OCI-LY3 (cell line): Measurements from ENCODE around the gene MUC2.

Experiments
- H2AFZ ChIP-seq: fragments of 200-600, 300-600 bp; shearing (Covaris generic); 2 replicates; pipeline ENCODE4 v1.6.0; 2014; ENCODE audit warnings: antibody characterized with exemption, low read depth, low read length
- H3K27ac ChIP-seq: fragments of 200-600, 300-600 bp; sonication (generic); 2 replicates; pipeline ENCODE4 v1.5.1; 2014; ENCODE audit warnings: mild to moderate bottlenecking, low read length, moderate library complexity, mixed read lengths
- H3K27me3 ChIP-seq: fragments of 200-600, 300-600 bp; sonication (generic); 2 replicates; pipeline ENCODE4 v1.6.1; 2014; ENCODE audit warnings: low read depth, low read length, mixed read lengths
- H3K36me3 ChIP-seq: fragments of 200-600, 300-600 bp; sonication (generic); replicated peaks from 2 replicates; pipeline ENCODE3; 2014; ENCODE audit warnings: low read depth, low read length, mixed read lengths
- H3K4me1 ChIP-seq: fragments of 300-600, 200-600 bp; sonication (generic); 2 replicates; pipeline ENCODE4 v1.6.1; 2014; ENCODE audit warnings: low read length, mixed read lengths
- H3K4me2 ChIP-seq: fragments of 200-600, 300-600 bp; sonication (generic); 2 replicates; pipeline ENCODE4 v1.6.1; 2014; ENCODE audit warnings: low read length, mixed read lengths
- H3K4me3 ChIP-seq: fragments of 300-600, 200-600 bp; sonication (generic); 2 replicates; pipeline ENCODE4 v1.5.1; 2014; ENCODE audit warnings: antibody characterized with exemption, mild to moderate bottlenecking, low read length, moderate library complexity
- H3K79me2 ChIP-seq: fragments of 300-600, 200-600 bp; shearing (Covaris generic); 2 replicates; pipeline ENCODE4 v1.6.1; 2014; ENCODE audit warnings: mild to moderate bottlenecking, low read length, mixed read lengths
- H3K9ac ChIP-seq: fragments of 300-600, 200-600 bp; shearing (Covaris generic); 2 replicates; pipeline ENCODE4 v1.6.0; 2014; ENCODE audit warnings: mild to moderate bottlenecking, low read length, moderate library complexity
- H3K9me3 ChIP-seq: fragments of 200-600, 300-600 bp; shearing (Covaris generic); 2 replicates; pipeline ENCODE4 v1.6.1; 2014; ENCODE audit warnings: low read length, mixed read lengths; ENCODE audit not compliant: insufficient read depth
- H4K20me1 ChIP-seq: fragments of 200-600, 300-600 bp; sonication (generic); 2 replicates; pipeline ENCODE4 v1.6.1; 2016; ENCODE audit warnings: low read length, mixed read lengths; ENCODE audit not compliant: insufficient read depth
- CTCF ChIP-seq: fragments of 200-600, 300-600 bp; sonication (generic); IDR thresholded peaks from 2 replicates; pipeline ENCODE4 v1.5.1; 2014; ENCODE audit warnings: antibody characterized with exemption, low read length, low read depth
- EZH2phosphoT487 ChIP-seq: fragments of 200-600 bp; shearing (Covaris generic); IDR thresholded peaks from 2 replicates; pipeline ENCODE4 v1.6.1; 2018; ENCODE audit warnings: antibody characterized with exemption, mixed run types, low read depth

Gene MUC2

GRCh38 chr11:1109918-1110705 is 35.4 kb downstream of the MUC2 start:
- Histone ChIP-seq H3K9me3 (no peaks in the 10 kb centered on the region), H3K36me3 (no peaks in the 10 kb centered on the region), H2AFZ (no peak overlapping the region), H3K4me2 (no peak overlapping the region), H3K27ac (no peak overlapping the region), H4K20me1 (no peaks in the 10 kb centered on the region), H3K9ac (no peak overlapping the region), H3K27me3 (no peaks in the 10 kb centered on the region), H3K4me1 (no peaks in the 10 kb centered on the region), H3K79me2 (no peaks in the 10 kb centered on the region), H3K4me3 (no peak overlapping the region)
- TF ChIP-seq CTCF (no peak), EZH2phosphoT487 (no peak)

GRCh38 chr11:1111545-1112212 is 37.0 kb downstream of the MUC2 start:
- Histone ChIP-seq H3K9me3 (no peaks in the 10 kb centered on the region), H3K4me3 (no peak overlapping the region), H3K36me3 (no peaks in the 10 kb centered on the region), H3K27ac (no peak overlapping the region), H3K79me2 (no peaks in the 10 kb centered on the region), H2AFZ (no peak overlapping the region), H3K4me1 (no peaks in the 10 kb centered on the region), H4K20me1 (no peaks in the 10 kb centered on the region), H3K4me2 (no peak overlapping the region), H3K9ac (no peak overlapping the region), H3K27me3 (no peaks in the 10 kb centered on the region)
- no peak for TF ChIP-seq CTCF
- TF ChIP-seq EZH2phosphoT487, result no peak

DNA sequence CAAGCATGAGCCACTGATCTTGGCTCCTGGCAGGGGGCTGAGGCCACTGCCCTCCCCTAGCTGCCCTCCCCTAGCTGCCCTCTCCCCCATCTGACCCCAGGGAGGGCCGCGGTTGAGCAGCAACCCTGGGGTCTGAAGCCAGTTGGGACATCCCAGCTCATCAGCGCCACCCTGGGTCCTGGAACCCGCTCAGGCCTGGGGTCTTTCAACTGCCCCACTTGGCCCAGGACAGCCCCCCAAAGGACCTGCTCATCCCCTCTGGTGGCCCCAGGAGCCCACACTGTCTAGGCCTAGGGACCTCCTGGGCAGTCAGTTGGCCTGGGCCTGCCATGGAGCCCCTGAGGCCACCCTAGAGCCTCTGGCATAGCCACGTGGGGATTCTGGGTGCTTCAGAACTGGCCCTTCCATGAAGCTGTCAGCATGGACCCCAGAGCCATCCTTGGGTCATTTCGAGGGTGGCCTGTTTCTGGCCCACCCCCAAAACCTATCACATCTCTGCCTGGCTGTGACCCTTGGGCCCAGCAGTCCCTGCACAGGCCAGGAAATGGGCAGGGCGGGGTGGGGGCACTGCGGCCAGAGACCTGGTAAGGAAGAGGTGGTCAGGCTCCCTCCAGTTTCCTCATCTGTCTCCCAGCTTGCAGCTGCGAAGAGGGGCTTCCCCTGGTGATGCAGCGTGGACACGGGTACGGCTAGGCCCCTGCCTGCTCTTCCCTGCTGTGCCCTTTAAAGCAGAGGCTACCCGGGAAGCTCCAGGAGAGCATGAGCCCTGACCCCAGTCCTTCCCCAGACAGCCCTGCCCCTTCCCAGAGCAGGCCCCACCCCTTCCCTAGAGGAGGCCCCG is 37.9 kb downstream of the MUC2 start:
- Histone ChIP-seq H3K4me1 (no peaks in the 10 kb centered on the region), H3K9me3 (no peaks in the 10 kb centered on the region), H3K79me2 (no peaks in the 10 kb centered on the region), H3K36me3 (no peaks in the 10 kb centered on the region), H3K27ac (no peak overlapping the region), H4K20me1 (no peaks in the 10 kb centered on the region), H3K4me2 (no peak overlapping the region), H2AFZ (no peak overlapping the region), H3K27me3 (no peaks in the 10 kb centered on the region), H3K9ac (no peak overlapping the region), H3K4me3 (no peak overlapping the region)
- TF ChIP-seq EZH2phosphoT487, result no peak
- no peak for TF ChIP-seq CTCF
